HEK293 (cell line): ENCODE results near the gene ADGRD1.

Experiments used
- CTCF ChIA-PET: fragments of 350-600 bp; formaldehyde crosslinking; extraction: SDS; loops from one replicate; lab custom pipeline; 2021; ENCODE audit warnings: antibody characterized with exemption; lab: Yijun Ruan, JAX
- POLR2A ChIA-PET: fragments of 300-600 bp; formaldehyde crosslinking; extraction: SDS; loops from one replicate; lab custom pipeline; 2020; ENCODE audit warnings: antibody characterized with exemption, inconsistent platforms; lab: Yijun Ruan, JAX
- H3K27ac ChIP-seq: fragments of 200-500 bp; sonication (Bioruptor generic); 2 replicates; pipeline ENCODE4 v1.5.1; 2014; ENCODE audit warnings: low read depth, low read length, control low read depth, inconsistent platforms; ENCODE audit errors: extremely low read depth
- H3K36me3 ChIP-seq, 2 experiments: fragments of 200-500 bp in 1 of 2; sonication (Bioruptor generic) in 1 of 2; 1 replicate in 1 of 2; 2 replicates in 1 of 2; pipeline ENCODE4 v1.5.1; 2014 to 2017; ENCODE audit warnings: inconsistent platforms in 2 of 2, low read length in 2 of 2; ENCODE audit not compliant: control insufficient read depth in 2 of 2, insufficient read depth in 1 of 2
- H3K4me1 ChIP-seq: fragments of 200-500 bp; sonication (Bioruptor generic); 2 replicates; pipeline ENCODE4 v1.5.1; 2014; ENCODE audit warnings: mild to moderate bottlenecking, low read length, inconsistent platforms; ENCODE audit not compliant: control insufficient read depth, insufficient read depth
- H3K4me3 ChIP-seq: 2 replicates; pipeline ENCODE4 v1.5.1; 2011; ENCODE audit warnings: low read depth, mild to moderate bottlenecking, control low read depth, low read length, moderate library complexity
- H3K9me3 ChIP-seq: fragments of 200-500 bp; sonication (Bioruptor generic); 2 replicates; pipeline ENCODE4 v1.5.1; 2014; ENCODE audit warnings: low read depth, low read length, inconsistent platforms; ENCODE audit not compliant: control insufficient read depth, insufficient read depth
- GFI1B ChIP-seq: fragments of 450-650 bp; formaldehyde crosslinking; IDR thresholded peaks from 2 replicates; pipeline ENCODE4 v1.5.1; 2016; ENCODE audit warnings: missing biosample characterization, missing genetic modification characterization
- GLI2 ChIP-seq: fragments of 450-650 bp; formaldehyde crosslinking; IDR thresholded peaks from 2 replicates; pipeline ENCODE4; 2017; ENCODE audit warnings: missing biosample characterization, missing genetic modification characterization, low read depth, borderline replicate concordance
- ZBTB1 ChIP-seq: fragments of 450-650 bp; formaldehyde crosslinking; IDR thresholded peaks from 2 replicates; pipeline ENCODE4 v1.5.1; 2016; ENCODE audit warnings: missing biosample characterization, missing genetic modification characterization
- ZBTB20 ChIP-seq: fragments of 450-650 bp; formaldehyde crosslinking; IDR thresholded peaks from 2 replicates; pipeline ENCODE4 v1.5.1; 2016; ENCODE audit warnings: missing biosample characterization, missing genetic modification characterization
- ZBTB48 ChIP-seq: fragments of 450-650 bp; formaldehyde crosslinking; IDR thresholded peaks from 2 replicates; pipeline ENCODE4 v1.5.1; 2016; ENCODE audit warnings: missing biosample characterization, missing genetic modification characterization
- ZBTB7A ChIP-seq: fragments of 450-650 bp; formaldehyde crosslinking; IDR thresholded peaks from 2 replicates; pipeline ENCODE4 v1.5.1; 2016; ENCODE audit warnings: low read depth, missing biosample characterization, missing genetic modification characterization
- ZNF2 ChIP-seq: fragments of 450-650 bp; formaldehyde crosslinking; IDR thresholded peaks from 2 replicates; pipeline ENCODE4 v1.5.1; 2016; ENCODE audit warnings: missing biosample characterization, missing genetic modification characterization
- ZNF211 ChIP-seq: fragments of 450-650 bp; formaldehyde crosslinking; IDR thresholded peaks from 2 replicates; pipeline ENCODE4 v1.5.1; 2016; ENCODE audit warnings: low read depth, missing biosample characterization, missing genetic modification characterization
- ZNF394 ChIP-seq: fragments of 450-650 bp; formaldehyde crosslinking; IDR thresholded peaks from 2 replicates; pipeline ENCODE4 v1.5.1; 2016; ENCODE audit warnings: missing biosample characterization, missing genetic modification characterization, mild to moderate bottlenecking, moderate library complexity, borderline replicate concordance
- ZNF404 ChIP-seq: fragments of 450-650 bp; formaldehyde crosslinking; IDR thresholded peaks from 2 replicates; pipeline ENCODE4 v1.5.1; 2017; ENCODE audit warnings: missing biosample characterization, missing genetic modification characterization
- ZNF433 ChIP-seq: fragments of 450-650 bp; formaldehyde crosslinking; IDR thresholded peaks from 2 replicates; pipeline ENCODE4 v1.5.1; 2016; ENCODE audit warnings: missing biosample characterization, missing genetic modification characterization, low read depth
- ZNF521 ChIP-seq: fragments of 450-650 bp; formaldehyde crosslinking; IDR thresholded peaks from 2 replicates; pipeline ENCODE4 v1.5.1; 2017; ENCODE audit warnings: missing biosample characterization, mild to moderate bottlenecking, missing genetic modification characterization
- ZNF701 ChIP-seq: fragments of 450-650 bp; formaldehyde crosslinking; IDR thresholded peaks from 2 replicates; pipeline ENCODE4 v1.5.1; 2016; ENCODE audit warnings: missing biosample characterization, missing genetic modification characterization
- TF ChIP-seq, protein P1 (sequence below): fragments of 450-650 bp; formaldehyde crosslinking; IDR thresholded peaks from 2 replicates; pipeline ENCODE4 v1.5.1; 2016; ENCODE audit warnings: missing biosample characterization, missing genetic modification characterization
- TF ChIP-seq, protein P2 (sequence below): fragments of 450-650 bp; formaldehyde crosslinking; IDR thresholded peaks from 2 replicates; pipeline ENCODE4 v1.5.1; 2016; ENCODE audit warnings: missing biosample characterization, missing genetic modification characterization
- TF ChIP-seq, protein P3 (sequence below): fragments of 450-650 bp; formaldehyde crosslinking; IDR thresholded peaks from 2 replicates; pipeline ENCODE4 v1.5.1; 2017; ENCODE audit warnings: missing biosample characterization, missing genetic modification characterization
- TF ChIP-seq, protein P4 (sequence below): fragments of 450-650 bp; formaldehyde crosslinking; IDR thresholded peaks from 2 replicates; pipeline ENCODE4 v1.5.1; 2017; ENCODE audit warnings: missing biosample characterization, missing genetic modification characterization
- TF ChIP-seq, protein P5 (sequence below): fragments of 450-650 bp; formaldehyde crosslinking; IDR thresholded peaks from 2 replicates; pipeline ENCODE4 v1.5.1; 2016; ENCODE audit warnings: missing biosample characterization, missing genetic modification characterization

The ADGRD1 gene

DNA sequence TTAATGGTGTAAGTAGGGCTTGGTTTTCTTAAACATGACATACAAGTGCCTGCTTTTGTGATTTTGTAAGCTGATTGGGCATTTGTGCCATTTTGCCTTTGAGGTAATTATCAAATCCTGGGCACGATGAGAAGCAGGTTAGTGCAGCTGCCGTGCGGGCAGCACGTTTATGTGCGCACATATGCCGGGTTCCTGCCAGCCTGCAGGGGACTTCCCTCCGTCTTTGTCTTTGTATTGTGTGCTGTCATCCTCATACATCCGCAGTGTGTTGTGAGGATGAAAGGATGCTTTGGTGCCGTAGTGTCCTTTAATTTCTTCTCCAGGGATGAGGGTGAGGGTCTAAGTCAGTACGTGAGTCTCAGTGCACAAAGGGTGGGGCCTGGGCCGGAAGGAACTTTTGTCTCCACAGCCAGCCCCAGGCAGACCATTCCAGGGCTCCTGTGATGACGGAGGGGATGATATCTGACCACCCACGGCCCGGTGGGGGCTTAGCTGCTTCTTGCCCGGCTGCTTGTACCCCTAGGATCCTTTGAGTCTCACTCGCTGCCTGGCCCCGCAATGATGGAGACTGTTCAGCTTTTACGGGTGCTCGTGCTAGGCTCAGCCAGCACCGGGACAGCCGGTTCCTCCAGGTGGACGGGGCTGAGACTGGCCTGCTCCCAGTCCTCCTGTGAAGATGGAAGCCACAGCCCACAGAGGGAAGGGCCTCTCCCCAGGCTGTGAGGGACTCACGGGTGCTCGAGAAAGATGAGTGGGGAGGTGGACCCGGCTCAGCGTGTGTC, 54.6 kb downstream of the ADGRD1 start (continued):
- TF ChIP-seq, protein P1, sequence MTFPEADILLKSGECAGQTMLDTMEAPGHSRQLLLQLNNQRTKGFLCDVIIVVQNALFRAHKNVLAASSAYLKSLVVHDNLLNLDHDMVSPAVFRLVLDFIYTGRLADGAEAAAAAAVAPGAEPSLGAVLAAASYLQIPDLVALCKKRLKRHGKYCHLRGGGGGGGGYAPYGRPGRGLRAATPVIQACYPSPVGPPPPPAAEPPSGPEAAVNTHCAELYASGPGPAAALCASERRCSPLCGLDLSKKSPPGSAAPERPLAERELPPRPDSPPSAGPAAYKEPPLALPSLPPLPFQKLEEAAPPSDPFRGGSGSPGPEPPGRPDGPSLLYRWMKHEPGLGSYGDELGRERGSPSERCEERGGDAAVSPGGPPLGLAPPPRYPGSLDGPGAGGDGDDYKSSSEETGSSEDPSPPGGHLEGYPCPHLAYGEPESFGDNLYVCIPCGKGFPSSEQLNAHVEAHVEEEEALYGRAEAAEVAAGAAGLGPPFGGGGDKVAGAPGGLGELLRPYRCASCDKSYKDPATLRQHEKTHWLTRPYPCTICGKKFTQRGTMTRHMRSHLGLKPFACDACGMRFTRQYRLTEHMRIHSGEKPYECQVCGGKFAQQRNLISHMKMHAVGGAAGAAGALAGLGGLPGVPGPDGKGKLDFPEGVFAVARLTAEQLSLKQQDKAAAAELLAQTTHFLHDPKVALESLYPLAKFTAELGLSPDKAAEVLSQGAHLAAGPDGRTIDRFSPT = no peak
- TF ChIP-seq, protein P2, sequence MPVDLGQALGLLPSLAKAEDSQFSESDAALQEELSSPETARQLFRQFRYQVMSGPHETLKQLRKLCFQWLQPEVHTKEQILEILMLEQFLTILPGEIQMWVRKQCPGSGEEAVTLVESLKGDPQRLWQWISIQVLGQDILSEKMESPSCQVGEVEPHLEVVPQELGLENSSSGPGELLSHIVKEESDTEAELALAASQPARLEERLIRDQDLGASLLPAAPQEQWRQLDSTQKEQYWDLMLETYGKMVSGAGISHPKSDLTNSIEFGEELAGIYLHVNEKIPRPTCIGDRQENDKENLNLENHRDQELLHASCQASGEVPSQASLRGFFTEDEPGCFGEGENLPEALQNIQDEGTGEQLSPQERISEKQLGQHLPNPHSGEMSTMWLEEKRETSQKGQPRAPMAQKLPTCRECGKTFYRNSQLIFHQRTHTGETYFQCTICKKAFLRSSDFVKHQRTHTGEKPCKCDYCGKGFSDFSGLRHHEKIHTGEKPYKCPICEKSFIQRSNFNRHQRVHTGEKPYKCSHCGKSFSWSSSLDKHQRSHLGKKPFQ (tag by site-specific recombination) = no peak
- no peak for TF ChIP-seq ZNF2 (tag by site-specific recombination)
- TF ChIP-seq ZNF404 (tag by site-specific recombination) = no peak
- TF ChIP-seq ZBTB7A = no peak
- TF ChIP-seq ZBTB48 (tag by site-specific recombination) = no peak
- TF ChIP-seq ZBTB20 = no peak
- TF ChIP-seq ZNF521 (tag by site-specific recombination) = no peak
- TF ChIP-seq ZNF701 = no peak
- no peak for TF ChIP-seq ZBTB1 (tag by site-specific recombination)
- no peak for TF ChIP-seq GFI1B

DNA sequence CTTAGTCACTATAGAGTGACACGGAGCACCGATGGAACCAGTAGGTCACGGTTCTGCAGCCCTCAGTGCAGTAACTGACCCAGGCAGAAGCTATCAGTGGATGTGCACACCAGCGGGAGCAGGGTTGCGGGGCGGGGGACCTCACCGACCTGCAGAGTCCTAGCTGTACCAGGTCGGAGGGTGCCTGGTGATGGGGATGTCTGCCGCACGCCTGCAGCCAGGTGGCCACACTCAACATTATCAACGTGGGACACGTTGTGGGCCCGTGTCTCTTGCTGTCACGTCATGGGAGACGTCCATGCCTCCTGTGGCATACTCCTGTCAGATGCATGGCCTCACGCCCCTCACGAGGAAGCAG, 55.2 kb downstream of the ADGRD1 start:
- H3K36me3 ChIP-seq = no peaks in the 10 kb centered on the region
- H3K4me3 ChIP-seq = no peak overlapping the region
- TF ChIP-seq, protein P3, sequence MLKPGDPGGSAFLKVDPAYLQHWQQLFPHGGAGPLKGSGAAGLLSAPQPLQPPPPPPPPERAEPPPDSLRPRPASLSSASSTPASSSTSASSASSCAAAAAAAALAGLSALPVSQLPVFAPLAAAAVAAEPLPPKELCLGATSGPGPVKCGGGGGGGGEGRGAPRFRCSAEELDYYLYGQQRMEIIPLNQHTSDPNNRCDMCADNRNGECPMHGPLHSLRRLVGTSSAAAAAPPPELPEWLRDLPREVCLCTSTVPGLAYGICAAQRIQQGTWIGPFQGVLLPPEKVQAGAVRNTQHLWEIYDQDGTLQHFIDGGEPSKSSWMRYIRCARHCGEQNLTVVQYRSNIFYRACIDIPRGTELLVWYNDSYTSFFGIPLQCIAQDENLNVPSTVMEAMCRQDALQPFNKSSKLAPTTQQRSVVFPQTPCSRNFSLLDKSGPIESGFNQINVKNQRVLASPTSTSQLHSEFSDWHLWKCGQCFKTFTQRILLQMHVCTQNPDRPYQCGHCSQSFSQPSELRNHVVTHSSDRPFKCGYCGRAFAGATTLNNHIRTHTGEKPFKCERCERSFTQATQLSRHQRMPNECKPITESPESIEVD (tag by site-specific recombination) = no peak
- TF ChIP-seq ZNF394 = no peak
- TF ChIP-seq, protein P4, sequence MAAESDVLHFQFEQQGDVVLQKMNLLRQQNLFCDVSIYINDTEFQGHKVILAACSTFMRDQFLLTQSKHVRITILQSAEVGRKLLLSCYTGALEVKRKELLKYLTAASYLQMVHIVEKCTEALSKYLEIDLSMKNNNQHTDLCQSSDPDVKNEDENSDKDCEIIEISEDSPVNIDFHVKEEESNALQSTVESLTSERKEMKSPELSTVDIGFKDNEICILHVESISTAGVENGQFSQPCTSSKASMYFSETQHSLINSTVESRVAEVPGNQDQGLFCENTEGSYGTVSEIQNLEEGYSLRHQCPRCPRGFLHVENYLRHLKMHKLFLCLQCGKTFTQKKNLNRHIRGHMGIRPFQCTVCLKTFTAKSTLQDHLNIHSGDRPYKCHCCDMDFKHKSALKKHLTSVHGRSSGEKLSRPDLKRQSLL = no peak
- no peak for TF ChIP-seq ZNF211
- TF ChIP-seq, protein P5, sequence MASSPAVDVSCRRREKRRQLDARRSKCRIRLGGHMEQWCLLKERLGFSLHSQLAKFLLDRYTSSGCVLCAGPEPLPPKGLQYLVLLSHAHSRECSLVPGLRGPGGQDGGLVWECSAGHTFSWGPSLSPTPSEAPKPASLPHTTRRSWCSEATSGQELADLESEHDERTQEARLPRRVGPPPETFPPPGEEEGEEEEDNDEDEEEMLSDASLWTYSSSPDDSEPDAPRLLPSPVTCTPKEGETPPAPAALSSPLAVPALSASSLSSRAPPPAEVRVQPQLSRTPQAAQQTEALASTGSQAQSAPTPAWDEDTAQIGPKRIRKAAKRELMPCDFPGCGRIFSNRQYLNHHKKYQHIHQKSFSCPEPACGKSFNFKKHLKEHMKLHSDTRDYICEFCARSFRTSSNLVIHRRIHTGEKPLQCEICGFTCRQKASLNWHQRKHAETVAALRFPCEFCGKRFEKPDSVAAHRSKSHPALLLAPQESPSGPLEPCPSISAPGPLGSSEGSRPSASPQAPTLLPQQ = no peak
- TF ChIP-seq GLI2 = no peak
- TF ChIP-seq ZNF433 (tag by site-specific recombination) = no peak
- CTCF ChIA-PET = no interaction called here
- POLR2A ChIA-PET = no interaction called here
- no peaks in the 10 kb centered on the region for H3K4me1 ChIP-seq
- no peaks in the 10 kb centered on the region for H3K9me3 ChIP-seq
- H3K27ac ChIP-seq = no peak overlapping the region
